Left renal pelvis (tissue), 4 donors: ENCODE data around the gene OSBPL3. TPM values are rescaled to one million over a fixed set of nuclear protein-coding genes. Genes with fewer than 3 reads are reported as not detected.

ENCODE experiments used
- DNase-seq, 4 donors: peaks; one replicate each; pipeline ENCODE4 v3.0.0-alpha.2; 2013; ENCODE audit warnings: low read depth in 4 of 4, low spot score in 3 of 4
- polyA plus RNA-seq, 4 donors: library from polyadenylated mRNA; unstranded; fragments of 120-200 nt; gene quantifications; one replicate each; pipeline ENCODE4 v1.2.1, GENCODE V29; 2013; ENCODE audit not compliant: insufficient read length in 4 of 4

The OSBPL3 gene
- polyA plus RNA-seq, 4 donors, result 3.1 to 24.1 (median 21.2) TPM

DNA sequence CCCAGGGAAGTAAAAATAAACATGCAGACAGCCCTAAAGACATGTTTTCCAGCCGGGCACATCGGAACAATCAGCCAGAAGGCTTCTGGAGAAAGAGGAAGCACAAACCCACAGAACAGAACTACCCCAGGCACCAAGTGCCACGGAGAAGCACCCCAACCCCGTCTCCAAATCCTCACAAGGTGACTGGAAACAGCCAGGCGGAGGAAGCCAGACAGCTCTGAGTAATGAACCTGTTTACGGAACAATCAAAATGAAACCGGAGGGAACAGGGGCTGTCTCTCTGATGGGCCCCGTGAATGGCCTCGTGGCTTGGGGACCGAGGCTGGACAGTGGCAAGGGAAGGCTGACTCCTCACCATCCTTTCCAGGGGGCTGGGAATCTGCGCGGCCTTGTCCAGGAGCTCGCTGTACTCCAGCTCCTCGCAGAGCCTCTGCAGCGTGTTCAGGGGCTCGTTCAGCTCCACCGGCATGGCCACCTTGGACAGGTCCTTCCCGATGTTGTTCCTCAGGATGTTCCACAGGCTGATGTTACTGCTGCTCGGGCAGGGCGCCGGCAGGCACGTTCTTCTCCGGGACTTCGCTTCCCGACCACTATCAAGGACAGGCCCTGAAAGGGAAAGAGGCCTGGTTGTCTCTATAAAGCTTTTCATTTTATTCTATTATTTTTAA lies 145.7 kb downstream of the OSBPL3 start:
- no peak for DNase-seq

DNA sequence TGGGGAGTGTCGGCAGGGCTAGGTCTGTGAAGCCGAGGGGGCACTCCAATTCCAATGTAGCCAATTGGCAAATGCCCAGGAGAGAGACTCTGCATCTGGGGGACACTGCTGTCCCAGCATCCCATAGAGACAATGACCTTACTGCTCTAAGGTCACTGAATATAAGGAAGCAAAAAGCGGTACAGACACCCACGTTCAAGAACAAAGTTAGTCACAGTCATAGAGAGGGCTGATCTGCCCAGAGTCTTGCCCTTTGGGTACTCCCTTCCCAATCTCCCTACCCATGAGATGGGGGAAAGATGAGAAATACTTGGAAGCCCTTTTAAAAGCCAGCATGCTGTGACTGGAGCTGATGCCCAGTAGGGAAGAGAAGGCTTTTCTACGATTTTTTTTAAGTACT lies 146.4 kb downstream of the OSBPL3 start:
- no peak for DNase-seq

DNA sequence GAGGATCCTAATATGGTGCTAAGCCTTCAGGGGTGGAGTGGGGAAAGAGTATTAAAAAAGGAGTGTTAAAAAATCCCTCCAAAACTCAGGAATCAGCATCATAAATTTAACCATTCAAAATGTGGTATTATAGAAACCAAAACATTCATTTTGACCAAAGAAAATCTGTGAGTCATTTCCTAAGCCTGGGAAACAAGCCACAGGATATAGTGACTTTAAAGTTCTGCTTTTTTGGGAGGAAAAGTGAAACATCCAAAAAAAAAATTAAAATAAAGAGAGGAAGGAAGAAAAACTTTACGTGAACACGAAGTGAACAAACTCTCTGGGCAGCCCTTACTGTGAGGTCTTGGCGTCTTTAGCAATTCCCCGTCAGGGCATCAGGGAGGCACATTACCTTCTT lies 148.7 kb downstream of the OSBPL3 start:
- no peak for DNase-seq

DNA sequence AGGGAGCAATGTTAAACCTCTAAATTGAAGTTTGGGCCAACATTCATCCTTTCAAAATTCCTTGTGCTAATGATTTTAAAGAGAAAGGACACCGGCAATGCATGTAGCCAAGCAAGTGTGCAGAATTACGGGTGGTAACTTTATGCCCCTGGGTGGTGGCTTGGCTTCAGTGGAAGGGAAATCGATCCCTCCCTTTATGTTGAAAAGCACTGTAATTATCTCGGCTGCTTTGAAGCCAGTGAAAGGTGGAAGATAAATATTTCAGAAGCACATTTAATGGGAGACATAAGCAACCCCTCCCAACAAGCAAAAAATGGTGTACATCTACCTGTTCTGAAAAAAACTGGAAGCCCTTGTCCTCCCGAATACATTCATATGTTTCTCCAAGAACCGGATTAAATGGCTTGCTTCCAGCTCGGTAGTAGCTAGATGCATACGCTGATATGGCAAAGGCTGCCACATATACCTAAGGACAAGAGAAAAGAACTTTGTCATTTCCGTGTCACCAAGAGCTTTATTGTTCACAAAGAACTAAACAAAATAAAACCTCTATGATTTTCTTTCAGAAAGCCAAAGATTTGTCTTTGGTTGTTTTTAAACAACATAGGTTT lies 149.4 kb downstream of the OSBPL3 start:
- no peak for DNase-seq

DNA sequence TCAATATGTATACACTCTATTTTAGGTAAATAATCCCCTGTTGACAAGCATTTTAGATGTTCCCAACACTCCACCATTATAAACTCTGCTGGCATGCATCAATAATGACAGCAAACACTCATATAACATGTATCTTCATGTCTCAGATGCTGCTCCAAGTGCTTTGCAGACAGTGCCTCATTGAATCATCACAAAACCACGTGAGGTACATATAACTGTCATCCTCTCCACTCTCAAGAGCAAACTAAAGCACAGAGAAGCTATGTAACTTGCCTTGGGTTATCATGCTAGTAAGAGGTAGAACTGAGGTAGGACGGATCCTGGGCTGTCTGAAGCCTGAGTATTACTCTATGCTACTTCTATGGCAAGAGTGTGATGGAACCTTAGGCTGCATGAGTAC lies 150.2 kb downstream of the OSBPL3 start:
- DNase-seq, result no peak

DNA sequence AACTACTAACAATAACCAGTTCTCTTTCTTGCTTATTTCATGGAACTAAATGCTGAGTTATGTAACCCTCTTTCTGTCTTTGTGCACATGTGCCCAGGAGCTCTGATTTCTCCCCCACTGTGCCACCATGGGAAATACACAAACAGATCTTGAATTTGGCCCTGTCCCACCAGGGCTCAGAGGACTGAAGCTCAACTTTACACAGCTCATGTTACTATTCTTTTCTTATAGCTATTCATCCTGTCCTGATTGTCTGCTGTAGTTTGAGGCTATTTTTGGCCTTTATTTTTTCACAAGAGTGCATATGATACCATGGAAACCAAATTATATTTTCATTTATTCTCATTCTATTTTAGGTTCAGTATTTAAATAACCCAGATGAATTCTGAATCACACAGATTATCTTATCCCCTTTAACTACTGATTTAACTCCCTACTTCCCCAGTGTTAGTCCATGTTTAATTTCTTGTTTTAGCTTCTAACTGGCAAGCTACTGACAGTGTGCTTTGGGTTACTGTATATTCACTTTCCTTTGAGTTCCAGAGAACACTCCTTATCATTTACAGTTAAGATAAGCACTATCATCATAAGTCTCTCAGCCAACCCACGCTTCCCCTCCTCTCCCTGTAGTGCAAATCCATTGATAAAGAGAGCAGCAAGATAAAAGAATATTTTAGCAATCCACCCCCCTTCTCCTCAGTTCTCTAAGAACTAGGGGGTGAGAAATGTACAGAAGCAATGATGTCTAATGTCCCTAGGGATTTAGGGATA lies 150.9 kb downstream of the OSBPL3 start:
- no peak for DNase-seq

DNA sequence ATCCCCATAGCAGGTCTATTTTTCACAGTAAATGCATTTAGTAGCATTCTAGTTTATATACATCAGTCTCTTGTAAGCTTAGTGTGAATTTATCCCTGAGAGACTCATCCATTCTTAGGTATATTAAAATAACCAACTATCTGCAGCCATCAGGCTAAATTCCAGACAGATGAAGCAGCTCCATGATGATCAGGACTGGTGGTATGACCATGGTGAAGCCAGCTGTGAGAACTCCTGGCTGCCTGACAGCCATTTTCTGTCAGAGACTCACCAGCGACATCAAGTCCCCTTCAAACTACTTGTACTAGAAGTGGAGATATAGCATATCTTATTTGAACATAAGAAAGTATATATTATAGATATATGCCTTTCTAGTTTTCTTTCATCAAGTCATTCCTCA lies 152.4 kb downstream of the OSBPL3 start:
- no peak for DNase-seq

DNA sequence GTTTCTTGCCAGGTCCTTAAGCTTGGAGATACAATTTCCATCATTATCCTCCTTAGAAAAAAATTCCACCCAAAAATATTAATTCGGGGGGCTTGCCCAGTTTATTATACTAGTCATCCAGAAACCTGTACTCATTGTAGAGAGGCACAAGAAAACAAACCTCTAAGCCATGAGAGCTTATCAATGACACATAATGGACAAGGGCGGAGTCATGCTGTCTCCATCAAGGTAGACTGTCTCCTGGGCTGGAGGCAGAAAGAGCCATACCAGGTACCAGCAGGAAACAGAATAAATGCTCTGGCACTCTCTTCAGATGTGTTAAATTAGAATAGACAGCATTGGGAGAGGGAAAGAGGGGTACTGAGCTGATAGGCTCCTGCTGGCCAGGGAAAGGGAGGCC lies 153.0 kb downstream of the OSBPL3 start:
- no peak for DNase-seq

DNA sequence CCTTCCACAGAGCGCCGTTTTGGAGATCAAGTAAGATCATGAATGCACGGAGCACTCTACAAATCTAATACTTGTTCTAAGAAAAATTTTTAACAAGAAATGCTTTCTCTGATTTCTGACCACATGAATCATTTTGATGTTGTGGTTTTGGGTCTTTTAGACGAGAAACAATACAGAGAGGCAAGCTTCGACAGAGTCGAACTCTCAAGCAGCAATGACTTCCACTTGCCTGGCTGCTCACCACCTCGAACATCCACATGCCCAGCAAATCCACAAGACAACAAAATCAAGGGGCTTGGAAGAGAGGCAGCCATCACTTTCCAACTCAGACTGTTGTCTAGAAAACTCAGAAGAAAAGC lies 153.3 kb downstream of the OSBPL3 start:
- no peak for DNase-seq

DNA sequence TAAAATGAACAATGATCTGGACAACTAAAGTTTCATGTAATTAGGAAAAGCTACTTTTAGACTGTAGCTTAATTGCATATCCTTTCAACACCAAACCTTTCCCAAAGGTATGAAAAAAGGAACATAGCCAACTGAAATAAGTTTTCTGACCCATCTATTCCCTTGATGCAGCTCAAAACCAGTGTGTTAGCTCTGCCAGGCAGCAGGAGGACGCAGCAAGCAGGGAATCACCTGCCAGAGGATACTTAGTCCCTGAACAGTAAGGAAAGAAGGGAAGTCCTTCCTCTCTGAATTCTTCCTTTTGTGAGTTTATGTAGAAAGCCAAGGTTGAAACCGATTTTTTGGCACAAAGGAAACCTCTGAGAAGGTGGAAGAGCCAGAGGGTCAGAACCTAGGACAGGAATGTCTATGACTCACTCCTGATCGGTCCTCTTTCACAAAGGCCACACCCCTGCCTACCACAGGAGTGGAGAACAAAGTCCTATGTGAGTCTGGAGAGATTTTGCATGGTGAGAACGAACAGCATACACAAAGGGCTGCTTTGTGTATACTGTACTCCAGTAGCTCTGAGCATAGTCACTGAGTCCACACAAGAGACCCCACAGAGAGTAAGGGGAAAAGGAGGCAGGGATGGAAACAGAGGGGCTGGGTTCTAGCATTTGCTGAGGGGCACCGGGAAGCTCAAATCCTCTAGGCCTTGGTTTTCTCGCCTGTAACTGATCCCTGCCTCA lies 153.9 kb downstream of the OSBPL3 start:
- no peak for DNase-seq

DNA sequence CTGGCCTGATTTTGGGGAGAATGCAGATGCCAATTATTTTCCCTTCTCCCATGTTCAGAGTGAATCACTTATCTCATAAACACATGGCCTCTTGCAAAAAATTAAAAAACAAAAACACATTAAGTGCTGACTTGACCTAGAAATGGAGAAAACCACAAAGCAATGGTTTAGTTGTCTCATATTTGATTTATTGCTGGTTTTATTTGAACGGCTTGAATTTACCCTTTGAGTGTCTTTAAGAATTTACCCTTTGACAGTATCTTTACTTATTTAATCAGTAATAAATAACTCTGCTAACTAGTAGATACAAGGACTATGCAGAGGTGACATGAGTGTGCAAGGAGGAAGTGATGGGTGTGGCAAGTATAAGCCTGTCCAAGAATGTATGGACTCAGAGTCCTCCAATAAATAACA lies 154.6 kb downstream of the OSBPL3 start:
- no peak for DNase-seq

DNA sequence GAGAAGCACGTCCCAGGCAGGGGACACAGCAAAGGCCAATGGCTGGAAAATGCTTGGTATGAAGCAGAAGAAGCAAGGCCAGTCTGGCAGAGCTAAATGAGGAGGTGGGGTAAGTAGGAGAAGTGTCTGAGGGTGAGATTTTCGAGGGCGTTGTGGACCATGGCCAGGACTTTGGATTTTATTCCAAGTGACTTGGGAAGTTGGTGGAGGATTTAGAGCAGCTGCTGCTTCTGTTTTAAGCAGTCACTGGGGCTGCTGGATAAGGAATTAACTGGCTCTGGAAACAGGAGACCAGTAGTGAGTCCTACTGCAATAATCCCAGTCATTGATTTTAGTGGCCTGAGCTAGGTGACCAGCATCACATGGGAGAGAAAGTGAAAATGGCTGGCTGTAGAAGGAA lies 155.1 kb downstream of the OSBPL3 start:
- DNase-seq, result no peak

DNA sequence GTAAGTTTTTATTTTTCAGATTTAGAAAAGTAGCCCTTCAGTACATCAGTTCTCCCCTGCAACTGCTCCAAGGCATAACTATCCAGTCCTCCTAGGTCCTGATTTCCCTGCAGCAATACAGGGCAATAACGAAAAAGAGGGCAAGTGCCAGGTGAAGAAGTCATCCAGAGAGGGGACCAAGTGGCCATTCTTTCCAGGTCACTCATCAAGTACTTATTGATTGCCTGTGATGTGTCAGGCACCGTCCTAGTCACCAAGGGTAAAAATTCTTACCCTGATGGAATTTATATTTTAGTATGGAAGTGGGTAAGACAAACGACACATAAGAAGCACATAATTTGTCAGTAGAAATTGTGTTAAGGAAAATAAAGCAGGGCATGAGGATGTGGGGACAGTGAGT lies 155.6 kb downstream of the OSBPL3 start:
- DNase-seq, result no peak

DNA sequence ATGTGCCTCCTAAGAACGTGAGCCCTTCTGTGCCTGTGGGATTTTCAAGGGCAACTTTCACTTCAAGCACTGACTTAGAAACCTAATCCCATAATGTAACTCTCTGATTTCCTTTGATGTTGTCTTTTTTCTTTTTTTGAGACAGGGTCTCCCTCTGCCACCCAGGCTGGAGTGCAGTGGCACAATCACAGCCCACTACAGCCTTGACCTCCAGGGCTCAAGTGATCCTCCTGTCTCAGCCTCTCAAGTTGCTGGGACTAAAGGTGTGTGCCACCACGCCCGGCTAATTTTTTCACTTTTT lies 158.3 kb downstream of the OSBPL3 start:
- no peak for DNase-seq

DNA sequence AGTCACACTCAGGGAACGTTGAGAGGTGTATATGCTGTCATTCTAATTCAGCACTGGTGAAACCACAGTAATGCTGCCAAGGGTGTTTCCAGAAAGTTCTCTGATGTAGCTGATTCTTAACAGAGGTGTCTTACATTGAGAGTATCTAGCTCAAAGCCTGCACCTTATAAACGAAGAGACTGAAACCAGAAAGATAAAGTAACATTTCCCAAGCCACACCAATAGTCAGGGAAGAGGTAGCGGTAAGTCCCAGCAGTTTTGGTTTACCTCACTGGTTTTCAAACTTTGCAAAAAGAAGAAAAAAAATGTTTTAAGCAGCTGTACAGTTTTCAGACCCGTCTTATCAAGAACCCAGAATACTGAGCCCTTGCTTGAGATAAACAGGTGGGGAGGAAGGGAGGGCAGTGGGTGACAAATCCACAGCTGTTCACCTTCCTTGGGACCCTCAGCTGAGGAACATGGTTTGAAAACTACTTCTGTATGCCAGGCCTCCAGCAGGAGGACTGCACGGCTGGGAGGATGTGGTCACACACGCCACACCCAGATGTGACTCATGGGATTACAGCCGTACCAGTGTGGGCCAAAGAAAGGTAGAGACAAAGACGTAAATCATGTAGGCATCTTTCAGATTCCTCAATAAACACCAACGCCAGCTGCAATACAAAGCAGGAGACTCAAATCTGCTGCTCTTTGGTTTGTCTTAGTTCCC lies 158.8 kb downstream of the OSBPL3 start:
- DNase-seq, result no peak

DNA sequence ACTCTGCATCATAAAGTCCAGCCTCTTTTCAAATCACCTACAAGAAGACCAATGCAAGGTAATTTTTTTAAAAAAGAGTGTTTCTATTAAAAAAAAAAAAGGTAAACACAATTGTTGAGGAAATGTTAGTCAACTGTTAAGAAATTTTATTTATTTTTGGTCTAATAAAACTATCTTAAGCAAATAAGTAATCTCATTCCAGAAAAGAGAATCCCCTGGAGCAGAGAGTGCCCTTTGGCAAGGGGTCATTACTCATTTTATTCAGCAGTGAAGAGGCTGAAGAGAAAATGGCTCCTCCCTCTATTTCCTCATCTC lies 159.3 kb downstream of the OSBPL3 start:
- DNase-seq, result no peak

DNA sequence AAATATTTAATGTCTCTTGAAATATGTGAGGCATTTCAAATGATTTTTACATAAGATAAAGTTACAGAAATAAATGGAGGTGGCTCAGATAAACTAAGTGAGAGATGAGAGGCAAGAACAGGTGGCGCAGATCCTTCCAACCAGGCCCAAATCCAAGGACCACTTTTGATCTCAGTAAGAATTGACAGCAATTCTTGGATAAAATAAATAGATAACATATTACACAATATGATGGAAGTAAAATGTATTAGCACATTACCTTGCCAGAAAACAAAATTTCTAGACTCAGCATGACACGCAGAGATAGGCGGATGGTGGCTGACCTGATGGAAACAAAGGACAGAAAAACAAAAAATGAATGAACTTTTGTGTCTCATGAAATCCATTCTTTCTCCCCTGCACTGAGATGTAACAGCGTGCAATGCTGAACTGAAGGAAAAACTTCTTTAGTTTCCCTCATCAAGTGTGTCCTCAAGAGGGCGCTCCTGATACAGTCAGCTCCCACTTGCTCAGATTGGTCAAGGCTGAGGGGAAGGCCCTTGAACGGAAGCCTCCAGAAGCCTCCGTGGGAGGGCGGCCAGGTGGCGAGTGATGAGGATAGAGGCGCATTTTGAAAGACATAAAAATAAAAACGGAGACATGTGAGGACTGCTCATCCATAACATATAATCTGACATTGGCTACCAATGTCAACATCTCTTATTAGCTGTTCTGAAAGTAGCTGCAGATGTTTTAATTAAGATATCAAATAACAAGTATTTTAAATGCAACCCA lies 159.9 kb downstream of the OSBPL3 start:
- peak; percentile 60 to 82 (median 74) for DNase-seq

DNA sequence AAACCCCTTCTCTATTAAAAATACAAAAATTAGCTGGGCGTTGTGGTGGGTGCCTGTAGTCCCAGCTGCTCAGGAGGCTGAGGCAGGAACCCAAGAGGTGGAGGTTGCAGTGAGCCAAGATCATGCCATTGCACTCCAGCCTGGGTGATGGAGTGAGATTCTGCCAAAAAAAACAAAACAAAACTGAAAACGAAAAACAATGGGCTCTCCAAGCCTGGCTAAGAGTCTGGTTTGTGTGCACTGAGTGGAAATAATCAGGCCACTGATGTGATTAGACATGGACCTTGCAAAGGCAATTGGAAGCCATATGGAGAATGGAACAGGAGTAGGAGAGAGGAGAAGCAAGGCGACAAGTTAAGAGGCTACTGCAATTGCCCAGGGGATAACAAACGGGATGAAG lies 162.6 kb downstream of the OSBPL3 start:
- DNase-seq, result no peak

DNA sequence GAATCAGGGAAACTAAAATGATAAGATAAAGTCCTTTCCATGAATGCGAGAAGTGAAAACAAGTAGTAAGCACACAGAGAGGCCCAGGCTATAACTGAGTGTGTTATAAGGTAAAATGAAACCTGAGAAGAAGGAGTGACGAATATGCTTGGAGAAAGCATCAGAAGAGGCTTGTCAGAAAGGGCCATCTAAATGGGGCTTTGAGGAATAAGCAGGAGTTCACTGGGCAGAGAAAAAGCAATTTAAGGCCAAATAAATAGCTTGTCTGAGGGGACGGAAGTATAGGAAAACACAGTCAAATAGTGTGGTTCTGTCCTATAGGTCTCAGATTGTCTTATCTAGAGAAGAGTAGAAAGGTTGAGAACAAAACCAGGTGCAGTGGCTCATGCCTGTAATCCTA lies 163.1 kb downstream of the OSBPL3 start:
- DNase-seq, result no peak

DNA sequence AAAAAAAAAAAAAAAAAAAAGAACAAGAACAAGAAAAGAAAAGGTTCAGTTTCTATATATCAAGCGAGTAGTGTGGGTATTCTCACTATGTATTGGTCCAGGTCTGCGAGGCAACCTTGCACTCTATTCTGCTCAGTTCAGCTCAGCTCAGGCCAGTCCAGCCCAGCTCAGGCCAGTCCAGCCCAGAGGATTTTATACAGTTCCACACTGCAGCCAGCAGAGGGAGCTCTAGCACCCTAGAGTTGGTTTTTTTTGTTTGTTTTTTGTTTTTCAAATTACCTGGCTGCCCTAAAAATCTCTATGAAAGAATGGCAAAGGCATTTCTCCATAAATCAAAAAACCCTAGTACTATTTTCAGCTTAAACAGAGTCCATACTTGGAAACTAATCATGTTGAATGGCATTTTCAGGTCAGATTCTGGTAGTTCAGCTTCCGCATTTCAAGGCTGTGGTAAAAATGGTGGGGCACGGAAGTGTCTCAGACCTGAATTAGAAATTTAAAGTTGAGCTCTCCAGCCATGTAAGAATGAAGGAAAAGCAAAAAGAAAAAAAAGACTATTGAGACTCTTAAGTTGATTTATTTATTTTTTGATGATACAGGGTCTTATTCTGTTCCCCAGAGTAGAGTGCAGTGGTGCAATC lies 167.6 kb downstream of the OSBPL3 start:
- peak in 2 of 4 donors; percentile 39 to 54 for DNase-seq
